Measurements from ENCODE around the gene CDYL2.
A peak's percentile ranks its signal among the peaks of the same experiment; 100 is the strongest.

CDYL2 gene

GRCh38 chr16:80705596-80705995 lies 98.8 kb downstream of the CDYL2 start:
- no peak for DNase-seq (ENCODE audit: low spot score)

- no peak for DNase-seq (ENCODE audit: low spot score)
These were observed 99.5 kb downstream of the CDYL2 start for GRCh38 chr16:80704751-80705505.

- DNase-seq (ENCODE audit: low spot score), result no peak
These were observed 101.0 kb downstream of the CDYL2 start for GRCh38 chr16:80703131-80704071.

- no peak for DNase-seq (ENCODE audit: low spot score)
These were observed 101.7 kb downstream of the CDYL2 start for GRCh38 chr16:80702696-80703095.

GRCh38 chr16:80700558-80700957 lies 103.8 kb downstream of the CDYL2 start:
- no peak for DNase-seq (ENCODE audit: low spot score)

GRCh38 chr16:80695020-80695419 lies 109.4 kb downstream of the CDYL2 start:
- no peak for DNase-seq (ENCODE audit: low spot score)

- DNase-seq (ENCODE audit: low spot score), result no peak
These were observed 110.8 kb downstream of the CDYL2 start for GRCh38 chr16:80693553-80693952.

- no peak for DNase-seq (ENCODE audit: low spot score)
These were observed 112.1 kb downstream of the CDYL2 start for GRCh38 chr16:80692270-80692669.

GRCh38 chr16:80691111-80691741 lies 113.2 kb downstream of the CDYL2 start:
- DNase-seq (ENCODE audit: low spot score), result no peak

GRCh38 chr16:80689487-80689886 lies 114.9 kb downstream of the CDYL2 start:
- no peak for DNase-seq (ENCODE audit: low spot score)

- DNase-seq (ENCODE audit: low spot score), result no peak
These were observed 116.8 kb downstream of the CDYL2 start for GRCh38 chr16:80687606-80688005.

- DNase-seq (ENCODE audit: low spot score), result no peak
These were observed 119.5 kb downstream of the CDYL2 start for GRCh38 chr16:80684906-80685305.

GRCh38 chr16:80684136-80684765 lies 120.1 kb downstream of the CDYL2 start:
- DNase-seq (ENCODE audit: low spot score), result no peak

- no peak for DNase-seq (ENCODE audit: low spot score)
These were observed 120.8 kb downstream of the CDYL2 start for GRCh38 chr16:80683646-80684045.

- no peak for DNase-seq (ENCODE audit: low spot score)
These were observed 121.9 kb downstream of the CDYL2 start for GRCh38 chr16:80682421-80683070.

- no peak for DNase-seq (ENCODE audit: low spot score)
These were observed 123.0 kb downstream of the CDYL2 start for GRCh38 chr16:80681436-80681835.

GRCh38 chr16:80680839-80681238 lies 123.6 kb downstream of the CDYL2 start:
- DNase-seq (ENCODE audit: low spot score), result no peak

- DNase-seq (ENCODE audit: low spot score), result no peak
These were observed 124.4 kb downstream of the CDYL2 start for GRCh38 chr16:80680046-80680445.

- DNase-seq (ENCODE audit: low spot score), result no peak
These were observed 129.5 kb downstream of the CDYL2 start for GRCh38 chr16:80674884-80675283.

- DNase-seq (ENCODE audit: low spot score), result no peak
These were observed 132.0 kb downstream of the CDYL2 start for GRCh38 chr16:80672379-80672778.

GRCh38 chr16:80671281-80671849 lies 133.0 kb downstream of the CDYL2 start:
- peak; percentile 24 for DNase-seq (ENCODE audit: low spot score)
